Esophagus muscularis mucosa (tissue), 4 donors: ENCODE data around the gene LRP8.

Experiments used
- CTCF ChIP-seq, 3 experiments: fragments of 200-600 bp in 2 of 3; fragments of 450-650 bp in 1 of 3; sonication (generic) in 2 of 3; IDR thresholded peaks; one replicate each; pipeline ENCODE4 v1.5.1; 2017 to 2019; ENCODE audit warnings: antibody characterized with exemption in 3 of 3, mild to moderate bottlenecking in 2 of 3, moderate library complexity in 1 of 3
- EP300 ChIP-seq: sonication (generic); formaldehyde crosslinking; IDR thresholded peaks from one replicate; pipeline ENCODE4 v1.6.1; 2017; ENCODE audit warnings: antibody characterized with exemption
- POLR2AphosphoS5 ChIP-seq, 2 donors: sonication (generic); formaldehyde crosslinking; IDR thresholded peaks; one replicate each; pipeline ENCODE4 v1.6.1; 2017; ENCODE audit warnings: antibody characterized with exemption in 2 of 2

DNA sequence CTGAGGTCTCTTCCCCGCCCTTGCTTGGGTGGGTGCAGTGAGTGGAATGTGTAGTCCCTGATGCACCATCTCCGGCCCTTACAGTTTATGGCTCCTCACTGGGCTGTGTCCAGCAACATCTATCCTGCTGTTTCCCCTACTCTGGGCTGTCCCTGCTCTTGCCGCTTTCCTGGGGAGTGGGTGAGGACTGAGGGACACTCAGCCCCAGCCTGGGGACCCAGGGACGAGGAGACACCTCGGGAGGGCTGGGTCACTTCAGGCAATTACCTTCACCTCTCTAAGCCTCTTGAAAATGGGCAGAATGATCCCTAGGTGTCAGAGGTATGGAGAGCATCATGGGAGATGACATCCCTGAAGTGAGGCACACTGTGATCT is 13.6 kb upstream of the LRP8 start:
- TF ChIP-seq CTCF (IDR thresholded peaks at IDR 0.05) = no peak
- no peak for TF ChIP-seq EP300
- no peak for TF ChIP-seq POLR2AphosphoS5 (IDR thresholded peaks at IDR 0.05)
